Inflammatory macrophage (primary cell): ENCODE data around the gene KLF18.
"Not testable (repeated sequence)": the region's sequence is repeated elsewhere in the genome, so short reads cannot be mapped to it uniquely, and the experiment has no call there.

Experiments
- DNase-seq, 2 donors: peaks; one replicate each; pipeline ENCODE4 v3.0.0-alpha.2; 2020 to 2022
- total RNA-seq, 18 experiments: gene quantifications; one replicate each; lab custom pipeline; 2026; ENCODE audit warnings: mixed read lengths in 6 of 18, inconsistent platforms in 2 of 18; lab: John Stamatoyannopoulos, UW

Gene KLF18
- total RNA-seq: 0 to 0.06 (median 0) reads per million in 18 experiments

GRCh38 chr1:44141531-44141930 lies at the start of gene KLF18:
Gene KLF18, minus strand, starts transcription at chr1:44141631. Its CDS starts 0 bp downstream, at chr1:44141631.
- DNase-seq: no peak

- DNase-seq: no peak
Measured at GRCh38 chr1:44174630-44175029, 33.2 kb upstream of the KLF18 start.

GRCh38 chr1:44170281-44170823 lies 28.9 kb upstream of the KLF18 start:
- no peak for DNase-seq

GRCh38 chr1:44168520-44169098 lies 27.2 kb upstream of the KLF18 start:
- DNase-seq: no peak

GRCh38 chr1:44161546-44161945 lies 20.1 kb upstream of the KLF18 start:
- DNase-seq: no peak

- DNase-seq: no peak
Measured at GRCh38 chr1:44158871-44159270, 17.4 kb upstream of the KLF18 start.

- DNase-seq: no peak
Measured at GRCh38 chr1:44157903-44158302, 16.5 kb upstream of the KLF18 start.

- DNase-seq: no peak
Measured at GRCh38 chr1:44154049-44154448, 12.6 kb upstream of the KLF18 start.

- DNase-seq: no peak
Measured at GRCh38 chr1:44152692-44153091, 11.3 kb upstream of the KLF18 start.

- no peak for DNase-seq
Measured at GRCh38 chr1:44151808-44152207, 10.4 kb upstream of the KLF18 start.

- DNase-seq: no peak
Measured at GRCh38 chr1:44151332-44151731, 9.9 kb upstream of the KLF18 start.

GRCh38 chr1:44147582-44147981 lies 6.2 kb upstream of the KLF18 start:
- no peak for DNase-seq

GRCh38 chr1:44146536-44147361 lies 5.3 kb upstream of the KLF18 start:
- DNase-seq: no peak

GRCh38 chr1:44144962-44145756 lies 3.7 kb upstream of the KLF18 start:
- DNase-seq: no peak

- not testable (repeated sequence) for DNase-seq
Measured at GRCh38 chr1:44139565-44139964, 1.9 kb downstream of the KLF18 start.

GRCh38 chr1:44138239-44138638 lies 3.2 kb downstream of the KLF18 start:
- DNase-seq: no peak

- DNase-seq: no peak
Measured at GRCh38 chr1:44135886-44136285, 5.5 kb downstream of the KLF18 start.

GRCh38 chr1:44134071-44134920 lies 7.1 kb downstream of the KLF18 start:
- DNase-seq: no peak

- DNase-seq: no peak
Measured at GRCh38 chr1:44131411-44131810, 10.0 kb downstream of the KLF18 start.

GRCh38 chr1:44129616-44130500 lies 11.6 kb downstream of the KLF18 start:
- DNase-seq: no peak

GRCh38 chr1:44120398-44120949 lies 21.0 kb downstream of the KLF18 start:
- no peak for DNase-seq
